ENCODE results near the gene DTX3.
"Not testable (repeated sequence)": the region's sequence is repeated elsewhere in the genome, so short reads cannot be mapped to it uniquely, and the experiment has no call there.

DNA sequence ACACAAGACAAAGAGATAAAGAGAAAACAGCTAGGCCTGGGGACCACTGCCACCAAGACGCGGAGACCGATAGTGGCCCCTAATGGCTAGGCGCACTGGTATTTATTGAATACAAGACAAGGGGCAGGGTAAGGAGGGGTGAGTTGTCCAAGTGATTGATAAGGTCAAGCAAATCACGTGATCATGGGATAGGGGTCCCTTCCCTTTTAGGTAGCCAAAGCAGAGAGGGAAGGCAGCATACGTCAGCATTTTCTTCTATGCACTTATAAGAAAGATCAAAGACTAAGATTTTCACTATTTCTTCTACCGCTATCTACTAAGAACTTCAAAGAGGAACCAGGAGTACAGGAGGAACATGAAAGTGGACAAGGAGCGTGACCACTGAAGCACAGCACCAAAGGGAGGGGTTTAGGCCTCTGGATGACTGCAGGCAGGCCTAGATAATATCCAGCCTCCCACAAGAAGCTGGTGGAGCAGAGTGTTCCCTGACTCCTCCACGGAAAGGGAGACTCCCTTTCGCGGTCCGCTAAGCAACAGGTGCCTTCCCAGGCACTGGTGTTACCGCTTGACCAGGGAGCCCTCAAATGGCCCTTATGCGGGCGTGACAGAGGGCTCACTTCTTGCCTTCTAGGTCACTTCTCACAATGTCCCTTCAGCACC lies 15.5 kb upstream of the DTX3 start:
- TF ChIP-seq, protein P1, sequence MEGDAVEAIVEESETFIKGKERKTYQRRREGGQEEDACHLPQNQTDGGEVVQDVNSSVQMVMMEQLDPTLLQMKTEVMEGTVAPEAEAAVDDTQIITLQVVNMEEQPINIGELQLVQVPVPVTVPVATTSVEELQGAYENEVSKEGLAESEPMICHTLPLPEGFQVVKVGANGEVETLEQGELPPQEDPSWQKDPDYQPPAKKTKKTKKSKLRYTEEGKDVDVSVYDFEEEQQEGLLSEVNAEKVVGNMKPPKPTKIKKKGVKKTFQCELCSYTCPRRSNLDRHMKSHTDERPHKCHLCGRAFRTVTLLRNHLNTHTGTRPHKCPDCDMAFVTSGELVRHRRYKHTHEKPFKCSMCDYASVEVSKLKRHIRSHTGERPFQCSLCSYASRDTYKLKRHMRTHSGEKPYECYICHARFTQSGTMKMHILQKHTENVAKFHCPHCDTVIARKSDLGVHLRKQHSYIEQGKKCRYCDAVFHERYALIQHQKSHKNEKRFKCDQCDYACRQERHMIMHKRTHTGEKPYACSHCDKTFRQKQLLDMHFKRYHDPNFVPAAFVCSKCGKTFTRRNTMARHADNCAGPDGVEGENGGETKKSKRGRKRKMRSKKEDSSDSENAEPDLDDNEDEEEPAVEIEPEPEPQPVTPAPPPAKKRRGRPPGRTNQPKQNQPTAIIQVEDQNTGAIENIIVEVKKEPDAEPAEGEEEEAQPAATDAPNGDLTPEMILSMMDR (IDR thresholded peaks at IDR 0.05) = not testable (repeated sequence)
- not testable (repeated sequence) for TF ChIP-seq POLR2A, POLR2AphosphoS5 (IDR thresholded peaks at IDR 0.05)

Measured in breast epithelium (tissue), 3 donors.